HepG2 (cell line): ENCODE data around the gene POLE. TPM values are rescaled to one million over a fixed set of nuclear protein-coding genes. Genes with fewer than 3 reads are reported as not detected.

ENCODE experiments used
- BRD4 ChIP-seq: sonication (generic); formaldehyde crosslinking; IDR thresholded peaks from 2 replicates; pipeline ENCODE4 v1.4.0; 2020; ENCODE audit warnings: missing genetic modification reagents
- EEA1 ChIP-seq: sonication (generic); formaldehyde crosslinking; IDR thresholded peaks from 2 replicates; pipeline ENCODE4 v1.5.1; 2020; ENCODE audit warnings: mild to moderate bottlenecking, missing genetic modification reagents, borderline replicate concordance
- GATAD2A ChIP-seq: IDR thresholded peaks from 2 replicates; pipeline ENCODE4 v1.6.1; 2016
- HMG20A ChIP-seq: IDR thresholded peaks from 2 replicates; pipeline ENCODE4 v1.6.1; 2016; ENCODE audit warnings: borderline replicate concordance
- KLF16 ChIP-seq, 2 experiments: sonication (generic) in 1 of 2; formaldehyde crosslinking in 1 of 2; IDR thresholded peaks; 2 replicates each; pipeline versions ENCODE4 v1.6.1 to v1.8.0; 2016 to 2023; ENCODE audit warnings: missing genetic modification reagents in 2 of 2, missing compliant biosample characterization in 1 of 2
- KLF9 ChIP-seq: IDR thresholded peaks from 2 replicates; pipeline ENCODE4 v1.6.1; 2016; ENCODE audit warnings: low read depth
- MIER2 ChIP-seq: IDR thresholded peaks from 2 replicates; pipeline ENCODE4 v1.6.1; 2016; ENCODE audit warnings: missing biosample characterization, missing genetic modification reagents
- MYNN ChIP-seq: sonication (generic); formaldehyde crosslinking; IDR thresholded peaks from 2 replicates; pipeline ENCODE4 v1.4.0; 2020; ENCODE audit warnings: mild to moderate bottlenecking, low read depth, missing genetic modification reagents
- NAIF1 ChIP-seq: sonication (generic); formaldehyde crosslinking; IDR thresholded peaks from 2 replicates; pipeline ENCODE4 v1.5.0; 2020; ENCODE audit warnings: mild to moderate bottlenecking, missing genetic modification reagents, borderline replicate concordance
- NCOA2 ChIP-seq: sonication (generic); formaldehyde crosslinking; IDR thresholded peaks from 2 replicates; pipeline ENCODE4 v1.8.0; 2022; ENCODE audit warnings: inconsistent platforms
- POLR2G ChIP-seq: fragments of 200-400 bp; formaldehyde crosslinking; IDR thresholded peaks from 2 replicates; pipeline ENCODE4 v1.6.1; 2018; ENCODE audit warnings: mild to moderate bottlenecking, low read depth, low read length, moderate library complexity
- RELA ChIP-seq: sonication (generic); formaldehyde crosslinking; IDR thresholded peaks from 2 replicates; pipeline ENCODE4 v1.4.0; 2020; ENCODE audit warnings: missing genetic modification reagents
- STAT5B ChIP-seq: sonication (generic); formaldehyde crosslinking; IDR thresholded peaks from 2 replicates; pipeline ENCODE4 v1.4.0; 2020; ENCODE audit warnings: missing genetic modification reagents
- TBP ChIP-seq: sonication (generic); formaldehyde crosslinking; IDR thresholded peaks from 2 replicates; pipeline ENCODE4 v1.5.0; 2020; ENCODE audit warnings: missing genetic modification reagents
- ZFP62 ChIP-seq: sonication (generic); formaldehyde crosslinking; IDR thresholded peaks from 2 replicates; pipeline ENCODE4 v1.4.0; 2020; ENCODE audit warnings: missing genetic modification reagents
- ZKSCAN8 ChIP-seq: IDR thresholded peaks from 2 replicates; pipeline ENCODE4 v1.6.1; 2016; ENCODE audit warnings: borderline replicate concordance, missing genetic modification reagents, missing compliant biosample characterization
- ZNF451 ChIP-seq: sonication (generic); formaldehyde crosslinking; IDR thresholded peaks from 2 replicates; pipeline ENCODE4 v1.5.0; 2020; ENCODE audit warnings: mild to moderate bottlenecking, missing genetic modification reagents
- ZSCAN21 ChIP-seq: sonication (generic); formaldehyde crosslinking; IDR thresholded peaks from 2 replicates; pipeline ENCODE4 v1.8.0; 2022; ENCODE audit warnings: mild to moderate bottlenecking, missing genetic modification reagents, moderate library complexity, borderline replicate concordance
- polyA plus RNA-seq, 8 experiments: library from polyadenylated mRNA; depleted of rRNA in 3 of 8; stranded (reverse) in 7 of 8; unstranded in 1 of 8; fragments of >200 nt; fragmentation: Illumina TruSeq in 4 of 8; extraction: Trizol in 4 of 8; gene quantifications; 2 replicates each; pipeline versions ENCODE4 v1.2.1 to v1.2.3, GENCODE V29; 2011 to 2016; ENCODE audit warnings: low read depth in 4 of 8, missing spikeins in 1 of 8, mixed read lengths in 1 of 8; ENCODE audit not compliant: insufficient read depth in 1 of 8
- total RNA-seq, 5 experiments: library from RNA; depleted of rRNA; stranded (reverse); fragments of >200 nt; fragmentation: Illumina TruSeq; extraction: Trizol; gene quantifications; 2 replicates each; pipeline ENCODE4 v1.2.3, GENCODE V29; 2016; ENCODE audit warnings: low read depth in 1 of 5
- TF ChIP-seq, protein P1 (sequence below): IDR thresholded peaks from 2 replicates; pipeline ENCODE4 v1.4.0; 2020; ENCODE audit warnings: mild to moderate bottlenecking, missing genetic modification reagents
- TF ChIP-seq, protein P2 (sequence below): fragments of 450-650 bp; IDR thresholded peaks from 2 replicates; pipeline ENCODE4 v1.6.1; 2017
- TF ChIP-seq, protein P3 (sequence below): sonication (generic); formaldehyde crosslinking; IDR thresholded peaks from 2 replicates; pipeline ENCODE4 v1.4.0; 2020; ENCODE audit warnings: missing genetic modification reagents
- TF ChIP-seq, protein P4 (sequence below): sonication (generic); formaldehyde crosslinking; IDR thresholded peaks from 2 replicates; pipeline ENCODE4 v1.5.0; 2020; ENCODE audit warnings: missing genetic modification reagents

POLE gene
- total and polyA plus RNA-seq, 2 of the 13 experiments (the other 11 are each of a cell fraction or from before 2014, with no cell fraction given): 25.3 to 52.2 TPM

DNA sequence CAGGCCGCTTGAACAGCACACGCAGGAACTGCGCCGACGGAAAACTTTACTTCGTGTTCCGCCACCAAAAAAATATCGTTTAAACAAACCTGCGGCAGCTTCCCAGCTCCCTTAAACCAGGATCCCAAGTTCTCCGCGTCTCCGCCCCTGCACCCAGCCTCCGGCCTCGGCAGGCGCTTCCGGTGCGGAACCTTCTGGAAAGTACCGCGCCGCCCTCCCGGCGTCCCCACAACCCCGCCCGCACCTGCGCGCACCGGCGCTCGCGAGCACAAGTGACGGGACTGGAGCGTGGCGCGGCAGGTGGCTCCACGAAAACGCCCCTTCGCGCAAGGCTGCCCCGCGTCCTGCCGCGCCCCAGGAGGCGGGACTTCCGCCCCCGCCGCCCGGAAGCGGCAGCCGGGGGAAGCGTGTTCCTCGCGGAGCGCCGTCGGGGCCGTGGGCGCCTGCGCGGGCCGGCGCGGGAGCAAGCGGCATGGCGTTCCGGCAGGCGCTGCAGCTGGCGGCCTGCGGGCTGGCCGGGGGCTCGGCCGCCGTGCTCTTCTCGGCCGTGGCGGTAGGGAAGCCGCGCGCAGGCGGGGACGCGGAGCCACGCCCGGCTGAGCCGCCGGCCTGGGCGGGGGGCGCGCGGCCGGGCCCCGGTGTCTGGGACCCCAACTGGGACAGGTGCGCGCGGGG, 23.4 kb upstream of the POLE start, which contains the start of gene PGAM5 (continued):
- TF ChIP-seq, protein P1, sequence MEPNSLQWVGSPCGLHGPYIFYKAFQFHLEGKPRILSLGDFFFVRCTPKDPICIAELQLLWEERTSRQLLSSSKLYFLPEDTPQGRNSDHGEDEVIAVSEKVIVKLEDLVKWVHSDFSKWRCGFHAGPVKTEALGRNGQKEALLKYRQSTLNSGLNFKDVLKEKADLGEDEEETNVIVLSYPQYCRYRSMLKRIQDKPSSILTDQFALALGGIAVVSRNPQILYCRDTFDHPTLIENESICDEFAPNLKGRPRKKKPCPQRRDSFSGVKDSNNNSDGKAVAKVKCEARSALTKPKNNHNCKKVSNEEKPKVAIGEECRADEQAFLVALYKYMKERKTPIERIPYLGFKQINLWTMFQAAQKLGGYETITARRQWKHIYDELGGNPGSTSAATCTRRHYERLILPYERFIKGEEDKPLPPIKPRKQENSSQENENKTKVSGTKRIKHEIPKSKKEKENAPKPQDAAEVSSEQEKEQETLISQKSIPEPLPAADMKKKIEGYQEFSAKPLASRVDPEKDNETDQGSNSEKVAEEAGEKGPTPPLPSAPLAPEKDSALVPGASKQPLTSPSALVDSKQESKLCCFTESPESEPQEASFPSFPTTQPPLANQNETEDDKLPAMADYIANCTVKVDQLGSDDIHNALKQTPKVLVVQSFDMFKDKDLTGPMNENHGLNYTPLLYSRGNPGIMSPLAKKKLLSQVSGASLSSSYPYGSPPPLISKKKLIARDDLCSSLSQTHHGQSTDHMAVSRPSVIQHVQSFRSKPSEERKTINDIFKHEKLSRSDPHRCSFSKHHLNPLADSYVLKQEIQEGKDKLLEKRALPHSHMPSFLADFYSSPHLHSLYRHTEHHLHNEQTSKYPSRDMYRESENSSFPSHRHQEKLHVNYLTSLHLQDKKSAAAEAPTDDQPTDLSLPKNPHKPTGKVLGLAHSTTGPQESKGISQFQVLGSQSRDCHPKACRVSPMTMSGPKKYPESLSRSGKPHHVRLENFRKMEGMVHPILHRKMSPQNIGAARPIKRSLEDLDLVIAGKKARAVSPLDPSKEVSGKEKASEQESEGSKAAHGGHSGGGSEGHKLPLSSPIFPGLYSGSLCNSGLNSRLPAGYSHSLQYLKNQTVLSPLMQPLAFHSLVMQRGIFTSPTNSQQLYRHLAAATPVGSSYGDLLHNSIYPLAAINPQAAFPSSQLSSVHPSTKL (CRISPR knock-in tag): peak; percentile 67
- TF ChIP-seq BRD4 (peak; percentile 77), TBP (no peak), ZNF451 (CRISPR knock-in tag) (peak; percentile 78), STAT5B (CRISPR knock-in tag) (0 out of 2 replicates have a peak, but pooled peaks have one; percentile 64), EEA1 (0 out of 2 replicates have a peak, but pooled peaks have one; percentile 77), ZFP62 (no peak), ZKSCAN8 (peak; percentile 22; the same call in 1 of the 2 replicates), MYNN (CRISPR knock-in tag) (no peak), RELA (CRISPR knock-in tag) (peak; percentile 70; the same call in 1 of the 2 replicates), MIER2 (CRISPR knock-in tag) (peak; percentile 47; the same call in 1 of the 2 replicates), KLF16 (CRISPR knock-in tag; IDR thresholded peaks at IDR 0.05) (peak in 1 of 2 experiments; percentile 89; a peak in 2 of 4 replicates), HMG20A (CRISPR knock-in tag) (0 out of 2 replicates have a peak, but pooled peaks have one; percentile 29), POLR2G (peak; percentile 85), KLF9 (CRISPR knock-in tag) (0 out of 2 replicates have a peak, but pooled peaks have one; percentile 81), NAIF1 (peak; percentile 71; the same call in 1 of the 2 replicates), GATAD2A (peak; percentile 87), ZSCAN21 (CRISPR knock-in tag) (peak; percentile 92), NCOA2 (CRISPR knock-in tag) (peak; percentile 47; the same call in 1 of the 2 replicates)
- TF ChIP-seq, protein P2, sequence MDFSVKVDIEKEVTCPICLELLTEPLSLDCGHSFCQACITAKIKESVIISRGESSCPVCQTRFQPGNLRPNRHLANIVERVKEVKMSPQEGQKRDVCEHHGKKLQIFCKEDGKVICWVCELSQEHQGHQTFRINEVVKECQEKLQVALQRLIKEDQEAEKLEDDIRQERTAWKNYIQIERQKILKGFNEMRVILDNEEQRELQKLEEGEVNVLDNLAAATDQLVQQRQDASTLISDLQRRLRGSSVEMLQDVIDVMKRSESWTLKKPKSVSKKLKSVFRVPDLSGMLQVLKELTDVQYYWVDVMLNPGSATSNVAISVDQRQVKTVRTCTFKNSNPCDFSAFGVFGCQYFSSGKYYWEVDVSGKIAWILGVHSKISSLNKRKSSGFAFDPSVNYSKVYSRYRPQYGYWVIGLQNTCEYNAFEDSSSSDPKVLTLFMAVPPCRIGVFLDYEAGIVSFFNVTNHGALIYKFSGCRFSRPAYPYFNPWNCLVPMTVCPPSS: no peak
- TF ChIP-seq, protein P3, sequence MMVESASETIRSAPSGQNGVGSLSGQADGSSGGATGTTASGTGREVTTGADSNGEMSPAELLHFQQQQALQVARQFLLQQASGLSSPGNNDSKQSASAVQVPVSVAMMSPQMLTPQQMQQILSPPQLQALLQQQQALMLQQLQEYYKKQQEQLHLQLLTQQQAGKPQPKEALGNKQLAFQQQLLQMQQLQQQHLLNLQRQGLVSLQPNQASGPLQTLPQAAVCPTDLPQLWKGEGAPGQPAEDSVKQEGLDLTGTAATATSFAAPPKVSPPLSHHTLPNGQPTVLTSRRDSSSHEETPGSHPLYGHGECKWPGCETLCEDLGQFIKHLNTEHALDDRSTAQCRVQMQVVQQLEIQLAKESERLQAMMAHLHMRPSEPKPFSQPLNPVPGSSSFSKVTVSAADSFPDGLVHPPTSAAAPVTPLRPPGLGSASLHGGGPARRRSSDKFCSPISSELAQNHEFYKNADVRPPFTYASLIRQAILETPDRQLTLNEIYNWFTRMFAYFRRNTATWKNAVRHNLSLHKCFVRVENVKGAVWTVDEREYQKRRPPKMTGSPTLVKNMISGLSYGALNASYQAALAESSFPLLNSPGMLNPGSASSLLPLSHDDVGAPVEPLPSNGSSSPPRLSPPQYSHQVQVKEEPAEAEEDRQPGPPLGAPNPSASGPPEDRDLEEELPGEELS (CRISPR knock-in tag): 0 out of 2 replicates have a peak, but pooled peaks have one; percentile 14
- TF ChIP-seq, protein P4, sequence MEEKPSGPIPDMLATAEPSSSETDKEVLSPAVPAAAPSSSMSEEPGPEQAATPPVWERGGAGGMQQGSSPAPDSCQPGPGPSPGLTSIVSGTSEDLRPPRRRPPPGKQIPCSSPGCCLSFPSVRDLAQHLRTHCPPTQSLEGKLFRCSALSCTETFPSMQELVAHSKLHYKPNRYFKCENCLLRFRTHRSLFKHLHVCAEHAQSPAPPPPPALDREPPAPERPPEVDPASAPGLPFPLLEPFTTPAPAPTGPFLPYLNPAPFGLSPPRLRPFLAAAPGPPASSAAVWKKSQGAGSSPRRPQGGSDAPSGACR (CRISPR knock-in tag): no peak
